ENCODE results near the gene AOC1.

AOC1 gene

GRCh38 chr7:150835019-150835418 is 17.3 kb upstream of the AOC1 start:
- DNase-seq (ENCODE audit: low read depth): no peak

- DNase-seq (ENCODE audit: low read depth): no peak
These were observed 16.5 kb upstream of the AOC1 start for GRCh38 chr7:150835702-150836280.

GRCh38 chr7:150838965-150839650 is 13.2 kb upstream of the AOC1 start:
- no peak for DNase-seq (ENCODE audit: low read depth)

- no peak for DNase-seq (ENCODE audit: low read depth)
These were observed 10.3 kb upstream of the AOC1 start for GRCh38 chr7:150842018-150842417.

- no peak for DNase-seq (ENCODE audit: low read depth)
These were observed 9.6 kb upstream of the AOC1 start for GRCh38 chr7:150842716-150843115.

- no peak for DNase-seq (ENCODE audit: low read depth)
These were observed 6.9 kb upstream of the AOC1 start for GRCh38 chr7:150845421-150845861.

GRCh38 chr7:150846291-150847115 is 5.8 kb upstream of the AOC1 start:
- DNase-seq (ENCODE audit: low read depth): no peak

- DNase-seq (ENCODE audit: low read depth): no peak
These were observed 4.8 kb upstream of the AOC1 start for GRCh38 chr7:150847536-150847935.

GRCh38 chr7:150848111-150848510 is 4.2 kb upstream of the AOC1 start:
- no peak for DNase-seq (ENCODE audit: low read depth)

GRCh38 chr7:150848561-150849115 is 3.7 kb upstream of the AOC1 start:
- no peak for DNase-seq (ENCODE audit: low read depth)

- DNase-seq (ENCODE audit: low read depth): no peak
These were observed 3.0 kb upstream of the AOC1 start for GRCh38 chr7:150849204-150849775.

- no peak for DNase-seq (ENCODE audit: low read depth)
These were observed 2.0 kb upstream of the AOC1 start for GRCh38 chr7:150850273-150850672.

- no peak for DNase-seq (ENCODE audit: low read depth)
These were observed 586 bp upstream of the AOC1 start for GRCh38 chr7:150851492-150852370.

GRCh38 chr7:150854066-150855000 is 2.0 kb downstream of the AOC1 start:
- DNase-seq (ENCODE audit: low read depth): no peak

- no peak for DNase-seq (ENCODE audit: low read depth)
These were observed 2.7 kb downstream of the AOC1 start for GRCh38 chr7:150855046-150855445.

GRCh38 chr7:150855476-150856302 is 3.4 kb downstream of the AOC1 start:
- no peak for DNase-seq (ENCODE audit: low read depth)

- no peak for DNase-seq (ENCODE audit: low read depth)
These were observed 4.3 kb downstream of the AOC1 start for GRCh38 chr7:150856303-150857275.
